K562 (cell line): ENCODE measurements around the gene MRPL55. TPM values are rescaled to one million over a fixed set of nuclear protein-coding genes. Genes with fewer than 3 reads are reported as not detected.
A peak's percentile ranks its signal among the peaks of the same experiment; 100 is the strongest.

Experiments used
- ARID1B ChIP-seq: fragments of 450-650 bp; IDR thresholded peaks from 2 replicates; pipeline ENCODE4 v1.6.1; 2016; ENCODE audit warnings: antibody characterized with exemption, mild to moderate bottlenecking, inconsistent platforms
- ARID4B ChIP-seq: sonication (generic); formaldehyde crosslinking; IDR thresholded peaks from 2 replicates; pipeline ENCODE4 v1.8.0; 2022; ENCODE audit warnings: mild to moderate bottlenecking, missing genetic modification reagents
- BMI1 ChIP-seq: fragments of 150-350 bp; IDR thresholded peaks from 2 replicates; pipeline ENCODE4 v1.6.1; 2014; ENCODE audit warnings: low read length
- CBX1 ChIP-seq: sonication (generic); IDR thresholded peaks from 2 replicates; pipeline ENCODE4 v1.6.1; 2016; ENCODE audit warnings: antibody characterized with exemption, low read depth, mild to moderate bottlenecking
- DACH1 ChIP-seq: fragments of 450-650 bp; IDR thresholded peaks from 2 replicates; pipeline ENCODE4 v1.6.1; 2018; ENCODE audit not compliant: partially characterized antibody
- ETV5 ChIP-seq: sonication (generic); formaldehyde crosslinking; IDR thresholded peaks from 2 replicates; pipeline ENCODE4 v1.4.0; 2020; ENCODE audit warnings: low read depth, mild to moderate bottlenecking, missing genetic modification reagents
- HMG20B ChIP-seq: fragments of 250-450 bp; sonication (Bioruptor Pico); IDR thresholded peaks from 2 replicates; pipeline ENCODE4 v1.5.0; 2021; ENCODE audit warnings: mild to moderate bottlenecking
- KLF6 ChIP-seq: fragments of 250-450 bp; sonication (Bioruptor Pico); IDR thresholded peaks from 2 replicates; pipeline ENCODE4 v1.4.0; 2020; ENCODE audit warnings: mild to moderate bottlenecking, moderate library complexity, borderline replicate concordance
- MEIS2 ChIP-seq: fragments of 450-650 bp; IDR thresholded peaks from 2 replicates; pipeline ENCODE4 v1.6.1; 2014; ENCODE audit warnings: mild to moderate bottlenecking; ENCODE audit not compliant: partially characterized antibody
- NRF1 ChIP-seq, 2 experiments: fragments of 450-650 bp; IDR thresholded peaks in 1 of 2; conservative IDR thresholded peaks in 1 of 2; 2 replicates each; pipeline ENCODE4 v1.6.1; 2014; ENCODE audit warnings: mild to moderate bottlenecking in 2 of 2
- RFX1 ChIP-seq: fragments of 450-650 bp; IDR thresholded peaks from 2 replicates; pipeline ENCODE4 v1.6.1; 2016; ENCODE audit warnings: mild to moderate bottlenecking, moderate library complexity
- SMAD1 ChIP-seq: fragments of 150-350 bp; IDR thresholded peaks from 2 replicates; pipeline ENCODE4 v1.6.1; 2014; ENCODE audit warnings: low read length, low read depth; ENCODE audit not compliant: partially characterized antibody
- SOX6 ChIP-seq: fragments of 450-650 bp; IDR thresholded peaks from 2 replicates; pipeline ENCODE4 v1.6.1; 2014; ENCODE audit warnings: mild to moderate bottlenecking
- TARDBP ChIP-seq: fragments of 450-650 bp; IDR thresholded peaks from 2 replicates; pipeline ENCODE4 v1.6.1; 2016
- TCF3 ChIP-seq: sonication (generic); formaldehyde crosslinking; IDR thresholded peaks from 2 replicates; pipeline ENCODE4 v1.4.0; 2020; ENCODE audit warnings: mild to moderate bottlenecking, missing genetic modification reagents
- TRIM24 ChIP-seq, 2 experiments: fragments of 450-650 bp; IDR thresholded peaks; 2 replicates each; pipeline ENCODE4 v1.6.1; 2016
- ZBTB7A ChIP-seq: IDR thresholded peaks from 2 replicates; pipeline ENCODE4 v1.6.1; 2011; ENCODE audit warnings: low read depth, mild to moderate bottlenecking, low read length, moderate library complexity, borderline replicate concordance; ENCODE audit not compliant: control insufficient read depth
- ZNF217 ChIP-seq: sonication (generic); formaldehyde crosslinking; IDR thresholded peaks from 2 replicates; pipeline ENCODE4 v1.8.0; 2022; ENCODE audit warnings: mild to moderate bottlenecking, missing genetic modification reagents
- ZNF830 ChIP-seq: fragments of 250-450 bp; sonication (Bioruptor Pico); IDR thresholded peaks from 2 replicates; pipeline ENCODE4 v1.5.0; 2021; ENCODE audit warnings: mild to moderate bottlenecking
- polyA plus RNA-seq, 8 experiments: library from polyadenylated mRNA; depleted of rRNA in 4 of 8; stranded (reverse) in 5 of 8; unstranded in 3 of 8; fragments of >200 nt; fragmentation: Nextera tagmentation in 2 of 8; fragmentation: Illumina TruSeq in 1 of 8; extraction: Ambion mirVana in 2 of 8; extraction: Trizol in 1 of 8; gene quantifications; 2 replicates each; pipeline versions ENCODE4 v1.2.1 to v1.2.3, GENCODE V29; 2011 to 2014; ENCODE audit warnings: inconsistent platforms in 1 of 8, missing spikeins in 1 of 8
- total RNA-seq, 7 experiments: library from RNA; depleted of rRNA in 6 of 7; stranded (reverse); fragments of >200 nt in 6 of 7; fragmentation: Illumina TruSeq in 2 of 7; extraction: Trizol in 2 of 7; gene quantifications; 2 replicates each; pipeline versions ENCODE4 v1.2.1 to v1.2.3, GENCODE V29; 2011 to 2021; ENCODE audit warnings: low replicate concordance in 1 of 7
- TF ChIP-seq, protein P1 (sequence below): fragments of 450-650 bp; formaldehyde crosslinking; IDR thresholded peaks from 2 replicates; pipeline ENCODE4 v1.4.0; 2020; ENCODE audit warnings: mild to moderate bottlenecking, moderate library complexity
- TF ChIP-seq, protein P2 (sequence below): fragments of 450-650 bp; IDR thresholded peaks from 2 replicates; pipeline ENCODE4 v1.6.1; 2016; ENCODE audit warnings: mild to moderate bottlenecking

Gene MRPL55
- total and polyA plus RNA-seq, 9 of the 15 experiments (the other 6 are each of a cell fraction or from before 2014, with no cell fraction given) = 34.9 to 228 (median 81.0) TPM

DNA sequence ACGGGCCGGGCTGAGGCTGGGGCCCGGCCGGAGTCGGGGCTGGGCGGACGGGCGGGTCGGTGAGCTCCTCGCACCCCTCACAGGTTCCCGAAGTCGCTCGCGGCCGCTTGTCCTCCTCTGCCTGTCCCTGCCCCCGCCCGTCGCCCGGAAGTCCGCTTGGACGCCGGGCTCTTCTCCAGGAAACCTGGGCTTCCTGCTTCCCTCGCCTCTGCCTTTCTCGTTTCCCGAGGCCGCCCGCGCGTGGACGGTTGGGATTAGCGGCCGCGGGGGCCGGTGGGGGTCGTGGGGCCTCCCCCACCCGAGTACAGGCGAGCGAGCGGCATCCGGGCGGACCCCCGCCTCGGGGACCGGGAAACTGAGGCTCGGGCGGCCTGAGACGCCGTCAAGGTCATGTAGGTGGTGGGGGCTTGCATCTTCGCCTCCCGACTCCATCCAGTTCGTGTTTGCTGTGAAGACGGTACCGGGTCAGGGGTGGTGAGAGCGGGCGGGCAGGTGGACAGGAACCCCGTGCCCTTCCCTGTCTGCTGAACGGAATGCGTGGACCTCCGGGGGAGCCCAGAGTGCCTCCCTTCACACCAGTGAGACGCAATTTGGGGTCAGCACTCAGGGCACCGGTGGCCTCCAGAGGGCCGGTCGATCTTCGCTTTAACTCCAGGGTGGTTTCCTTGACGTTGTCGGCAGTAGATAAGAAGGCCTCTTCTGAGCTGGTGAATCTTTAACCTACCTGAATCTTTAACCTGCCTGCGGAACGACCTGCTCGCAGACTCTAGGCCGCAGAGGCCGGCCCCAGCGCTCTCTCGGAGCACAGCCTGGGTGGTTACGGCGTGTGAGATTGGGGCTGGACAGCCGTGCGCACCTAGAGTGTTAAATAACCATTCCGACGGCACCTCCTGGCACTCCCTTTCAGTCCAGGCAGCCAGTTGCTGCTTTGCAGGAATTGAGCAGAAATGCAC lies 25.9 kb downstream of the MRPL55 start (continued):
- peak; percentile 71; the same call in 1 of the 2 replicates for TF ChIP-seq ARID4B (CRISPR knock-in tag)
- TF ChIP-seq TCF3 (CRISPR knock-in tag) = 0 out of 2 replicates have a peak, but pooled peaks have one; percentile 3
- TF ChIP-seq, protein P1, sequence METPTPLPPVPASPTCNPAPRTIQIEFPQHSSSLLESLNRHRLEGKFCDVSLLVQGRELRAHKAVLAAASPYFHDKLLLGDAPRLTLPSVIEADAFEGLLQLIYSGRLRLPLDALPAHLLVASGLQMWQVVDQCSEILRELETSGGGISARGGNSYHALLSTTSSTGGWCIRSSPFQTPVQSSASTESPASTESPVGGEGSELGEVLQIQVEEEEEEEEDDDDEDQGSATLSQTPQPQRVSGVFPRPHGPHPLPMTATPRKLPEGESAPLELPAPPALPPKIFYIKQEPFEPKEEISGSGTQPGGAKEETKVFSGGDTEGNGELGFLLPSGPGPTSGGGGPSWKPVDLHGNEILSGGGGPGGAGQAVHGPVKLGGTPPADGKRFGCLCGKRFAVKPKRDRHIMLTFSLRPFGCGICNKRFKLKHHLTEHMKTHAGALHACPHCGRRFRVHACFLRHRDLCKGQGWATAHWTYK (CRISPR knock-in tag) = 0 out of 2 replicates have a peak, but pooled peaks have one; percentile 67
- no peak for TF ChIP-seq SMAD1
- no peak for TF ChIP-seq DACH1
- 0 out of 4 replicates have a peak, but pooled peaks have one; percentile 6 to 27 for TF ChIP-seq NRF1 (conservative IDR thresholded peaks at IDR 0.05 in 1 of 2, IDR thresholded peaks at IDR 0.05 in 1 of 2)
- 0 out of 2 replicates have a peak, but pooled peaks have one; percentile 18 for TF ChIP-seq ETV5 (CRISPR knock-in tag)
- TF ChIP-seq, protein P2, sequence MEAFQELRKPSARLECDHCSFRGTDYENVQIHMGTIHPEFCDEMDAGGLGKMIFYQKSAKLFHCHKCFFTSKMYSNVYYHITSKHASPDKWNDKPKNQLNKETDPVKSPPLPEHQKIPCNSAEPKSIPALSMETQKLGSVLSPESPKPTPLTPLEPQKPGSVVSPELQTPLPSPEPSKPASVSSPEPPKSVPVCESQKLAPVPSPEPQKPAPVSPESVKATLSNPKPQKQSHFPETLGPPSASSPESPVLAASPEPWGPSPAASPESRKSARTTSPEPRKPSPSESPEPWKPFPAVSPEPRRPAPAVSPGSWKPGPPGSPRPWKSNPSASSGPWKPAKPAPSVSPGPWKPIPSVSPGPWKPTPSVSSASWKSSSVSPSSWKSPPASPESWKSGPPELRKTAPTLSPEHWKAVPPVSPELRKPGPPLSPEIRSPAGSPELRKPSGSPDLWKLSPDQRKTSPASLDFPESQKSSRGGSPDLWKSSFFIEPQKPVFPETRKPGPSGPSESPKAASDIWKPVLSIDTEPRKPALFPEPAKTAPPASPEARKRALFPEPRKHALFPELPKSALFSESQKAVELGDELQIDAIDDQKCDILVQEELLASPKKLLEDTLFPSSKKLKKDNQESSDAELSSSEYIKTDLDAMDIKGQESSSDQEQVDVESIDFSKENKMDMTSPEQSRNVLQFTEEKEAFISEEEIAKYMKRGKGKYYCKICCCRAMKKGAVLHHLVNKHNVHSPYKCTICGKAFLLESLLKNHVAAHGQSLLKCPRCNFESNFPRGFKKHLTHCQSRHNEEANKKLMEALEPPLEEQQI = no peak
- TF ChIP-seq RFX1 = no peak
- TF ChIP-seq HMG20B (CRISPR knock-in tag) = no peak
- TF ChIP-seq KLF6 (CRISPR knock-in tag) = no peak
- TF ChIP-seq BMI1 = no peak
- no peak for TF ChIP-seq SOX6
- no peak for TF ChIP-seq MEIS2
- peak; percentile 43; the same call in 1 of the 2 replicates for TF ChIP-seq ZBTB7A
- no peak; the same call in 1 of the 2 replicates for TF ChIP-seq ZNF830 (CRISPR knock-in tag)
- no peak for TF ChIP-seq TARDBP
- no peak for TF ChIP-seq ARID1B
- TF ChIP-seq TRIM24 (IDR thresholded peaks at IDR 0.05) = no peak
- TF ChIP-seq ZNF217 = no peak
- TF ChIP-seq CBX1 = no peak
